ENCODE results near the gene CARNS1.
"Not testable (repeated sequence)": the region's sequence is repeated elsewhere in the genome, so short reads cannot be mapped to it uniquely, and the experiment has no call there.

Gene CARNS1

DNA sequence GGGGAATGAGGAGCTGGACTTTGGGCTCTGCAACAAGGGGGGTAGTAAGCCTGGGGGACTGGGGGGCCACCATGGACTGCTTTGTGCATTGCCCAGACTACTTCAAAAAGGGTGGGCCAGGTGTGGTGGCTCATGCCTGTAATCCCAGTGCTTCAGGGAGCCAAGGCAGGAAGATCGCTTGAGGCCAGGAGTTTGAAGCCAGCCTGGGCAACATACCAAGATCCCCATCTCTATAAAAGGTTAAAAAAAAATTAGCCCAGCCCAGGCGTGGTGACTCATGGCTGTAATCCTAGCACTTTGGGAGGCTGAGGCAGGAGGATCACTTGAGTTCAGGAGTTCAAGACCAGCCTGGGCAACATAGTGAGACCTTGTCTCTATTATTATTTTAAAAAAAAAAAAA is 50.1 kb downstream of the CARNS1 start:
- DNase-seq (ENCODE audit: low spot score), result not testable (repeated sequence)

DNA sequence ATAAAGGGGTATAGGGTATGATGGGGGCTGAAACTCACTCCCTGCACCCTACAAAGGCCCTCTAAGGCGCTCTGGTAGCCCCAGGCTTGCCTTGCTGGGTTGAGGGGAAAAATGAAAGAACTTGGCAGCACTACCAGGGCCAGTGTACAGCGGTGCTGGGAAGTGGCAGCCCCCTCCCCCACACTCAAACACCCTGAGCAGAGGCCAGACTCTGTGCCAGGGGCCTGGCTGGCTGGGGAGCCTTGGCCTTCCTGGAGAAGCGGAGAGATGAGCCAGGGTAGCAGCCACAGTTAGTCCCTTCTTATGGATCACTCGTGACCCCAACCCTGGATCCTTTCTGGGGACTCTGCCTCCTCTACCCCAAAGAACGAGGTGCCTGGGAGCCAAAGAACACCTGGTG is 50.9 kb downstream of the CARNS1 start:
- DNase-seq (ENCODE audit: low spot score), result no peak

DNA sequence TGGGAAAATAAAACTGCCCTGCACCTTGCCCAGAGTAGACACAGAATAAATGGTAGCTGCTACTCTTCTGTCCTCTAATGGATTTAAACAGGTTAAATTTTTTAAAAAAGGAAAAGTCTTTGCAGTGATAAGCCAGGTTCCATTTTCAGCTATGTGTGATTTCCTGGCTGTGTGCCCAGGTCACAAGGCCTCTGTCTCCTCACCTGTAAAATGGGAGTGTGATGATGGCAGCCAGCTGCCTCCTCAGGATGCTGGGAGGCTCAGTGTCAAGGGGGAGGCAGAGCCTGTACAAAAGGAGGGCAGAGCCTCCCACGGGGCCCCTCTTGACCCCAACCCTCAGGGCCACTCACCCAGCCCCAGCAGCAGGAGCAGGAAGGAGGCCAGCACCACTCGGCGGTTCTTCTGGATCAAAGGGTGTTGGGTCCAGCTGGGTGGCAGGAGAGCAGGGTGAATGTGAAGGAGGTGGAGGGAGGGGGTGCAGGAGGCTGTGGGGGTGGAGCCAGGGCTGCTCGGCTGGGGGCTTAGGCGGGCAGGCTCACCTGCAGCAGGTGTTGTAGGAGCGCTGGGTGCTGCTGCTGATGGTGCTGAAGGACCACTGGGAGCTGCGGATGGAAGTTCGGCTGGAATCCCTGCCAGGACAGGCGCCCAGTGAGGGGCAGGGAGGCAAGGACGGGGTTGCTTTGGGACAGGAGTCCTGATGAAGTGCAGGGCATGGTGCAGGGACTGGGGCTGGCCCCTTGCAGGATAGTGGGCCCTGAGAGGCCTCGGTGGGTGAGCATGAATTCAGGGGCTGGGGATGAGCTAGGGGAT is 51.7 kb downstream of the CARNS1 start:
- DNase-seq (ENCODE audit: low spot score), result no peak

DNA sequence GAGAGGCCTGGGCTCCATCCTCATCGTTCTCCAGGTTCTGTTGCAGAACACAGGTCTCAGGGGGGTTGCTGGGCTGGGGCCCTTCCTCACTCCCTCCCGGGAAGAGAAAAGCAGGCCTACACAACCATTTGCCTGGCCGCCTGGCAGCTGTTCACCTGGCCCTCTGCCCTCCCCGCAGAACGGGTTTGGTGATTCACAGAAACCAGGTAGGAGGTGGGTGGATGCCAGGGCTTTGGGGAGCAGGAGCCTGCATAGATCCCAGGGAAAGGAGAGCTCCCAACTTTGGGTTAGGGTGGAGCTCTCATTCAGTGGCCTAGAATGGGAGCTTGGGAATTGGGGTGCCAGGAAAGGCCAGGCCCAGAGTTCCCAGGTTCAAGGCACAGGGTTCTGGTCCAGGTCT is 52.6 kb downstream of the CARNS1 start:
- DNase-seq (ENCODE audit: low spot score), result no peak

DNA sequence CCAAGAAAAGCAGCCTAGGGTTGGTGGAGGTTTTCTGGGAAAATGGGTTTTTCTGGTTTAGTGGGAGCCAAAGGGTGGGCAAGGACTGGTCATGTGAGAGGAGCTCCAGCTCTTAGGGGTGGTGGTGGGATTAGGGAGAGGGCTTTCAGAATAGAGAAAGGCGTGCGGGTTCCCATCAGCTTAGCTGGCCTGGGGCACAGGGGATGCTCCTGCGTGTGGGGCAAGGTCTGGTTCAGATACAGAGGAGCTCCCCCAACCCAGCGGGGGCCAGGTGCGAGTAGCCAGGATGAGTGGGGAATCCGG is 52.9 kb downstream of the CARNS1 start:
- DNase-seq (ENCODE audit: low spot score), result no peak

DNA sequence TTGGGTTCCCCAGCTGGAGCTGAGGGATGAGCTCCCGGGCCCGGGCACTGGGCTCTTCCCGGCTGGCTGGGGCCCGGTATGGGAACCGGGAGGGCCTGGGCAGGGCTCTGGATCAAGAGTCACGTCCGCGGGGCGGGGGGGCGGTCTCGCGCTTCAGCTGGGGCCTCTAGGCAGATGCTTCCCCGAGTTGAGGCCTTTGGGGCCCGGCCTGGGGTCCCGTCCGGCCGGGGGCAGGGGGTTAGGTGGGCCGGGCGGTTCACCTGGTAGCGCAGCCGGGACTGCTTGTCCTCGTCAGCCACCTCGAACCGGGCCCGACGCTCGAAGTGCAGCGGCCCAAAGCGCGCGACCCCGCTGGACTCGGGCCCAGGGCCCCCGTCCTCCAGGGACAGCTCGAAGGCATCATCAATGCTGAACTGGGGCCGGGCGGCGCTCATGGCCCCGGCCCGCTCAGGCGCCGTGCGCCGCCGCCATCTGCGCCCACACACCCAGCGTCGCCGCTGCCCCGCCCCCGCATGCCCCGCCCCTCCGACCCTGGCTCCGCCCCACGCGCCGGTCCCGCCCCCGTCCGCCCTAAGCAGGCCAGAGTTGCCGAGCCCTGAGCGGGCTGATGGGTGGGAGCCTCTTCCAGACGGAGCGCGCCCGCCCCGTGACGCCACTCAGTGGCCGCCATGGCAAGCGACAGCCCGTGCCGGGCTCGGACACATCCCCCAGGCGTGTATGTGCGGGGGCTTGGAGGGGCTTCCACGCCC is 53.5 kb downstream of the CARNS1 start, which contains the start of gene TMEM134:
TSS of gene TMEM134 (minus strand) at position 493 of the 749 bp plus-strand sequence. CDS start at position 434, 59 bp downstream.
- peak; percentile 89 for DNase-seq (ENCODE audit: low spot score)

DNA sequence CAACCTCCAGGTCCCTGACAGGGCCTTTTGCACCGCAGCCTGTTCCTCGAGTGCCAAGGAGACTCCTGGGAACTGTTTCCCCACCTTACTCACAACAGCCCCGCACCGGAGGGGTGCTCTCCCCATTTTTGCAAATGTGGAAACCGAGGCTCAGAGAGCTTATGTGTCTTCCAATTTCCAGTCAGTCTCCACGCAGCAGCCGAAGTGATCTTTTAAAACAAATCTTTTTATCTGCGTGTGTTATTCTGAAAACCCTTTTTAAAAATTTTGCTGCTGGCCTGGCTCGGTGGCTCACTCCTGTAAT is 54.0 kb downstream of the CARNS1 start:
- no peak for DNase-seq (ENCODE audit: low spot score)

DNA sequence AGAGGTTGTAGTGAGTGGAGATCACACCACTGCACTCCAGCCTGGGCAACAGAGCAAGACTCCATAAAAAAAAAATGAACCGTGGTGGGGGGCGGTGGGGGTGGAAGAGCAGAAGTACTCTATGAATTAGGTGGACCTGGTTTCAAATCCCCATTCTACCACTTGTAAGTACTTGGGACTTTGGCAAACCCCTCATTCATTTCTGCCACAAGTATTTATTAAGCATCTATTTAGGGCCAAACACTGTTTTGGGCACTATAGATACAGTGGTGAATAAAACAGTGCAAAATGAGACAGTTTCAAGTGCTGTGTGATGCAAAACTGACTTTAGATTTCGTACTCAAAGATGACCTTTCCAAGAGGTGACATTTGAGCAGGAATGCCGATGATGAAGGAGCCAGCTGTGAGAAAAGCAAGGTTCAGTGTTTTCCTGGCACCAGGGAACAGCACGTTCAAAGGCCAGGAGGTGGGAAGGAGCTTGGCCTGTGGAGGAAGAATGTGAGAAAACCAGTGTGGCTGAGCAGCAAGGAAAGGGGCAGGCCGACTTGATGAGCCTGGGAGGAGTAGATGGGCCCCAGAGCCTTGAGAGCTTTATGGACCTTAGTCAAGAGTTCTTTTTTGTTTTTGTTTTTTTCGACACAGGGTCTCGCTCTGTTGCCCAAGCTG is 55.0 kb downstream of the CARNS1 start:
- no peak for DNase-seq (ENCODE audit: low spot score)

DNA sequence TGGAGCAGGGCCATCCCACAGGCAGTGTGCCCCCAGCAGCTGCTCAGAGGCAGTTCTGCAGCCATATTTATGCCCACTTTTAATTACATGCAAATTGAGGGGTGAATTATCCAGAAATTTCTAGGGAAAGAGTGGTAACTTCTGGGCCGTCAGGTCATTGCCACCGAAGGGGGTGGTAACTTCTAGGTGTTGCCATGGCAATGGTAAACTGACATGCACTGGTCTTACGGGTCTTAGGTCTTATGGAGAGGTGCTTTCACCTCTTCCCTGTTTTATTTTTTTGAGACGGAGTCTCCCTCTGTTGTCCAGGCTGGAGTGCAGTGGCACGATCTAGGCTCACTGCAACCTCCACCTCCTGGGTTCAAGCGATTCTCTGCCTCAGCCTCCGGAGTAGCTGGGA is 57.4 kb downstream of the CARNS1 start:
- DNase-seq (ENCODE audit: low spot score), result no peak
